HG02678 (cell line): Measurements from ENCODE around the gene PDHX.

ENCODE experiments used
- ATAC-seq: cut with Tn5 transposase; IDR thresholded peaks from one replicate; pipeline ENCODE4 v1.9.1; 2021; ENCODE audit warnings: mild to moderate bottlenecking, moderate library complexity; ENCODE audit not compliant: unreplicated experiment

Gene PDHX

GRCh38 chr11:34987617-34988016 lies 71.2 kb downstream of the PDHX start:
- no peak for ATAC-seq

- peak; percentile 66 for ATAC-seq
These were observed 72.2 kb downstream of the PDHX start for GRCh38 chr11:34988294-34989255.

GRCh38 chr11:34990916-34991315 lies 74.5 kb downstream of the PDHX start:
- no peak for ATAC-seq

- ATAC-seq = no peak
These were observed 78.4 kb downstream of the PDHX start for GRCh38 chr11:34994854-34995253.

- no peak for ATAC-seq
These were observed 80.5 kb downstream of the PDHX start for GRCh38 chr11:34996958-34997357.

GRCh38 chr11:34997952-34998528 lies 81.6 kb downstream of the PDHX start:
- ATAC-seq = no peak

GRCh38 chr11:34999453-34999852 lies 83.0 kb downstream of the PDHX start:
- no peak for ATAC-seq

- no peak for ATAC-seq
These were observed 86.8 kb downstream of the PDHX start for GRCh38 chr11:35003186-35003585.

- no peak for ATAC-seq
These were observed 87.2 kb downstream of the PDHX start for GRCh38 chr11:35003658-35004057.

- no peak for ATAC-seq
These were observed 88.8 kb downstream of the PDHX start for GRCh38 chr11:35005141-35005780.

GRCh38 chr11:35006389-35007128 lies 90.1 kb downstream of the PDHX start:
- ATAC-seq = peak; percentile 91

- ATAC-seq = peak; percentile 52
These were observed 90.9 kb downstream of the PDHX start for GRCh38 chr11:35007277-35007676.

GRCh38 chr11:35009191-35009943 lies 92.9 kb downstream of the PDHX start:
- ATAC-seq = no peak

GRCh38 chr11:35009944-35010342 lies 93.5 kb downstream of the PDHX start:
- ATAC-seq = no peak

- ATAC-seq = no peak
These were observed 94.2 kb downstream of the PDHX start for GRCh38 chr11:35010654-35011053.

- ATAC-seq = no peak
These were observed 95.0 kb downstream of the PDHX start for GRCh38 chr11:35011389-35011788.

- ATAC-seq = peak; percentile 5
These were observed 95.5 kb downstream of the PDHX start for GRCh38 chr11:35011944-35012343.

GRCh38 chr11:35012467-35013191 lies 96.2 kb downstream of the PDHX start:
- peak; percentile 75 for ATAC-seq

GRCh38 chr11:35013514-35014233 lies 97.3 kb downstream of the PDHX start:
- peak; percentile 35 for ATAC-seq
